ENCODE data around the gene WNT16.
A peak's percentile ranks its signal among the peaks of the same experiment; 100 is the strongest.

WNT16 gene

GRCh38 chr7:121344093-121344492, 15.3 kb downstream of the WNT16 start:
- no peak for DNase-seq (ENCODE audit: low spot score)

GRCh38 chr7:121344497-121344896, 15.7 kb downstream of the WNT16 start:
- no peak for DNase-seq (ENCODE audit: low spot score)

GRCh38 chr7:121351682-121352081, 22.9 kb downstream of the WNT16 start:
- no peak for DNase-seq (ENCODE audit: low spot score)

GRCh38 chr7:121352323-121352722, 23.5 kb downstream of the WNT16 start:
- DNase-seq (ENCODE audit: low spot score), result no peak

- DNase-seq (ENCODE audit: low spot score), result no peak
Measured at GRCh38 chr7:121355574-121355973, 26.8 kb downstream of the WNT16 start.

GRCh38 chr7:121360564-121360963, 31.8 kb downstream of the WNT16 start:
- DNase-seq (ENCODE audit: low spot score), result no peak

- peak; percentile 58 for DNase-seq (ENCODE audit: low spot score)
Measured at GRCh38 chr7:121366852-121367431, 38.1 kb downstream of the WNT16 start.

GRCh38 chr7:121369462-121369861, 40.7 kb downstream of the WNT16 start:
- no peak for DNase-seq (ENCODE audit: low spot score)

GRCh38 chr7:121371367-121371766, 42.6 kb downstream of the WNT16 start:
- no peak for DNase-seq (ENCODE audit: low spot score)

GRCh38 chr7:121371883-121372282, 43.1 kb downstream of the WNT16 start:
- DNase-seq (ENCODE audit: low spot score), result no peak

- DNase-seq (ENCODE audit: low spot score), result no peak
Measured at GRCh38 chr7:121372376-121373010, 43.7 kb downstream of the WNT16 start.

- DNase-seq (ENCODE audit: low spot score), result no peak
Measured at GRCh38 chr7:121373177-121373576, 44.4 kb downstream of the WNT16 start.

GRCh38 chr7:121376979-121377378, 48.2 kb downstream of the WNT16 start:
- no peak for DNase-seq (ENCODE audit: low spot score)

- no peak for DNase-seq (ENCODE audit: low spot score)
Measured at GRCh38 chr7:121379930-121380329, 51.1 kb downstream of the WNT16 start.

GRCh38 chr7:121382473-121382872, 53.7 kb downstream of the WNT16 start:
- DNase-seq (ENCODE audit: low spot score), result no peak

GRCh38 chr7:121383235-121383910, 54.6 kb downstream of the WNT16 start:
- no peak for DNase-seq (ENCODE audit: low spot score)

- no peak for DNase-seq (ENCODE audit: low spot score)
Measured at GRCh38 chr7:121384265-121384664, 55.5 kb downstream of the WNT16 start.

GRCh38 chr7:121385056-121385799, 56.4 kb downstream of the WNT16 start:
- no peak for DNase-seq (ENCODE audit: low spot score)

- no peak for DNase-seq (ENCODE audit: low spot score)
Measured at GRCh38 chr7:121385800-121386179, 57.0 kb downstream of the WNT16 start.

GRCh38 chr7:121388950-121389349, 60.1 kb downstream of the WNT16 start:
- no peak for DNase-seq (ENCODE audit: low spot score)

GRCh38 chr7:121390109-121390508, 61.3 kb downstream of the WNT16 start:
- no peak for DNase-seq (ENCODE audit: low spot score)

GRCh38 chr7:121390617-121391016, 61.8 kb downstream of the WNT16 start:
- DNase-seq (ENCODE audit: low spot score), result no peak

Data from SW480 (cell line).